GM19328 (cell line): Measurements from ENCODE around the gene AGAP9.
"Not testable (repeated sequence)": the region's sequence is repeated elsewhere in the genome, so short reads cannot be mapped to it uniquely, and the experiment has no call there.

Source experiments
- ATAC-seq: cut with Tn5 transposase; IDR thresholded peaks from one replicate; pipeline ENCODE4 v1.9.1; 2021; ENCODE audit warnings: mild to moderate bottlenecking, moderate library complexity; ENCODE audit not compliant: unreplicated experiment

The AGAP9 gene

DNA sequence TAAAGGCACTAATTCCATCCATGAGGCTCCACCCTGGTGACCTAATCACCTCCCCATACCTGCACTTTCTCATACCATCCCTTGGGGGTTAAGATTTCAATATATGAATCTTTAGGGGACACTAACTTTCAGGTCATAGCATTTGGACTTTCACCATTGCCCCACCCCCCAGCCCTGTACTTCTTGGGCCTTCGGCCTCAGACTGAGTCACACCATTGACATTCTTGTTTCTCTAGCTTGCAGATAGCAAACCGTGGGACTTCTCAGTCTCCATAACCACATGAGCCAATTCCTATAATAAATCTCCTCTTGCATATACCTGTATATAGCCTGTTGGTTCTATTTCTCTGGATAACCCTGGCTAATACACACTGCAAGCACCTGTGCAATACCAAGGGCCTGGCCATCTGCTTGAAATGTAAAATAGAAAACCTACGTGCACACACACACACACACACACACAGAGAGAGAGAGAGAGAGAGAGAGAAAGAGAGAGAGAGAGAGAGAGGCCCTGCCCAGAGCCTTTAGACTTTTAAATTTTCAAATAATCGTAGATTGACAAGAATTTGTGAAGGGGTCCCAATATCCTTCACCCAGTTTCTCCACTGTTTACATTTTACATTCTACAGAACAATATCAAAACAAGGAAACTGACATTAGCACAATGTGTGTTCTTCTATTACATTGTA, 64.8 kb downstream of the AGAP9 start:
- ATAC-seq = no peak

- no peak for ATAC-seq
Measured at GRCh38 chr10:47457826-47458225, 65.6 kb downstream of the AGAP9 start.

GRCh38 chr10:47457528-47457820, 66.0 kb downstream of the AGAP9 start:
- ATAC-seq = no peak

DNA sequence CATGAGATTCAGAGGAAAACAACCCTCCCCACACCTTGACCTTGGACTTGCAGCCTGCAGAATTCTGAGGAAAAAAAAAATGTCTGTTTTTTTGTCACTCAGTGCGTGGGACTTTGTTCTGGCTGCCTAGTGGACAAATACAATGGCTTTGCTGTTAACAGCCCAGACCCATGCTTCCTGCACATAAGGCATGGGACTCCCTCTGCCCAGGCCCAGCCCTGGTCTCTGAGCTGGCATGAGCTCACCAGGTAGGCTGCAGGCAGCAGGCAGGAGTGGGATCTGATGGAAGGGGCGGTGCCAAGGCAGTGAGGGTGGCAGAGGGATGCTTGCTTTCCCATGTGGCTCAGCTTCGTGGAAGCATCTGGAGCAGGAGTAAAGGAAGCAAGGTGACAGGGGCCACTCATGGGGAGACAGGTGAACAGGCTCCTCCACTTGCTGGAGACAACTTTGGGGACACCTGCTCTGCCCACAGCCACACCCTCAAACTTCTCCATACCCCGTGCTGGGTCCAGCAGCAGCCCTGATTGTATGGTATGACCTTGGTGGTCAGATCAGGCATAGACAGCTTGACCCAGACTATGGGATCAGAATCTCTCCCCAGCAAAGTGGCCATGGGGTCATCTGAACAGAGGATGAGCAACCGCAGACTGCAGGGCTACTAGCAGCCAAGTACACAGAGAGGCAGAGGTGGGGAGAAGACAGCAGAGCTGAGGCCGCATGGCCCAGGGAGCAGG, 66.5 kb downstream of the AGAP9 start:
- no peak for ATAC-seq

DNA sequence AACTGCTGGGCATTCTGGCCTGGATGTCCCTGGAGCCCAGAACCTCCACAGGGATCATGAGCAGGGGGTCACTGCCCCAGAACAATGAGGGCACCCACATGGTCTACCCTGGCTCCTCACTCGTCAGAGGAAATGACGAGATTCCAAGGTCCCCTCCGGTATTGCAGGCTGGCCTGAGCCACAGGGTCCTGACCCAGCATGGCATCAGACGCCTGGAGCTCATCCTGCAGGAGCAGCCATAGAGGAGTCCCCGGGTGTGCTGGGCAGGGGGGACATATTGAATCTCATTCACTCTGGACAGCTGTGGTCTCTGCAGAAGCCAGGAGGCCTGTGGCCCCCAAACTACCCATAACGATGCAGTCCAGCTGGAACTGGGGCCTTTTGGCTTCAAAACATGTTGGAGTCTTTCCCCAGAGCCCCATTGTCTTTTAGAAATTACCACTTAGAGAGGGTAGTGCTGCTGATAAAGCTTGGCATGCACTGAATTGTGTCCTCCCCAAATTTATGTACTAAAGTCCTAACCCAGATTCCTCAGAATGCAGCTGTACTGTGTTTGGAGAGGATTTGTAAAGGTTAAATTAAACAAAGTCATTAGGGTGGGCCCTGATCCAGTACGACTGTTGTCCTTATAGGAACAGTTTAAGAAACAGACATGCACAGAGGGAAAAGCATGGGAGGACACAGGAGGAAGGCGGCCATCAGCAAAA, 67.2 kb downstream of the AGAP9 start:
- ATAC-seq = no peak

- ATAC-seq = not testable (repeated sequence)
Measured at GRCh38 chr10:47455350-47456078, 67.9 kb downstream of the AGAP9 start.

DNA sequence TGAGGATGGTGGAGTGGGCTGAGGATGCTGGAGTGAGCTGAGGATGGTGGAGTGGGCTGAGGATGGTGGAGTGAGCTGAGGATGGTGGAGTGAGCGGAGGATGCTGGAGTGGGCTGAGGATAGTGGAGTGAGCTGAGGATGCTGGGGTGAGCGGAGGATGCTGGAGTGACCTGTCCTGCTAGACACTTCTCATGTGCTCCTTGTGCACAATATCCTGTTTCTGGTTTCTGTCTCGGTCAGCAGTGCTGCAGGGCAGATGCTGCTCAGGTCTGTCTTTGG, 68.7 kb downstream of the AGAP9 start:
- no peak for ATAC-seq

- no peak for ATAC-seq
Measured at GRCh38 chr10:47454008-47454779, 69.2 kb downstream of the AGAP9 start.

DNA sequence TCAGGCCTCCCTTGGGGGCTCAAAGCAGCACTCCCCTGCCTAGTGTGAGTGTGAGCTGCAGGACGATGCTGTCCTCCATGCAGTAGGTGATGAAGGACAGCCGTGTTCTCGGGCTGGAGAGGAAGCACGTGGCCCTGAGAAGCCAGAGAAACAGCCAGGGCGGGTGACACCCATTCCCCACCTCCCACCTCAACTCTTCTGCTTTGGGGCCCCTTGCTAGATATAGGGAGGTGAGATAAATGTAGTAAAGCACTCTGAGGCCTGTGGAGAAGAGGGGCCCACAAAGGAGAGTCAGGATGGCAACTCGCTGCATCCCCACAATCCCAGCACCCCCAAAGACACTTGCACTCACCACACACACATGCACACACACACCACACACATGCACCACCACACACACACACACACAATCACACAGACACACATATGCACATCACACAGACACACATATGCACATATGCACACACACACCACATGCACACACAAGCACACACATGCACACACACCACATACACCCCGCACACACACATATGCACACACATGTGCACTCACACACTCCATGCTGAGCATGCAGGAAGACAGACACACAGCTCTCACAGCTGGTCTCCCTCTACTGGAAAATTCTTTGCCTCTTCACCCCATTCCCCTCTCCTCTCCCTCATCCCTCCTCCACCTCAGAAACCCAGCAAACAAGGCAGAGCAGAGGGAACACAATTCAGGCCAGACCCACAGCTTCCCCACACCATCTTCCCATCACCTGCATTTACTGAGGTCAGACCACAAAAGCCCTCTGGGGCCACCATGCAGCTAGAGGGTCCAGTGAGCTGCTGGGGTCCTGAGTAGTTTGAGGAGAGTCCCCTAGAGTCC, 70.1 kb downstream of the AGAP9 start:
- ATAC-seq = no peak

GRCh38 chr10:47452495-47453140, 70.8 kb downstream of the AGAP9 start:
- ATAC-seq = no peak

DNA sequence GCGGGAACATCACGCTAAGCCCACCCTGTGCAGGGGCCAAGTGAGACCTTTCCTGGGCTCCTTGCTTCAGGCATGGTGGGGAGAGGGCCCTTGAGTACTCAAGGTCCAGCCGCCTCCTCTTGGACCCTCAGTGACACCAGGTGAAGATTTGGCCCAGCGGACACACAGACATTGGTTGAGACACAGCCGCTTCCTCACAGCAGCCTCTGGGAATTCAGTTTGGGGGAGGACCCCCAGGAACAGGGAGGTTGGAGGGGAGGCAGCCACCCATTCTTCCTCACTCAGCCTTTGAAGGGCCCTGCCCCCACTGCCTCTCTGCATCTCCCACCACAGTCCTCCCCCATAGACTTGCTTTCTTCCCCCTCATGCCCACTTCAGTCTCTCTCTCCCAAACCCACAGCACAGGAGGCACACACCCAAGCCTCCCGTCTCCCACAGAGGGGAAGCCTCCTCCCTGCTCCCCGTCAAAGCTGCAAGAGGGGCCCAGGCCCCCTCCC, 71.4 kb downstream of the AGAP9 start:
- ATAC-seq = no peak
